Cerebellar cortex (tissue), 1 donor: Measurements from ENCODE around the gene FNIP1.
"Not testable (repeated sequence)": the region's sequence is repeated elsewhere in the genome, so short reads cannot be mapped to it uniquely, and the experiment has no call there.

Experiments
- DNase-seq: peaks from one replicate; pipeline ENCODE4 v3.0.0-alpha.2; 2015; ENCODE audit warnings: low spot score

The FNIP1 gene

GRCh38 chr5:131749723-131750470 lies 46.9 kb downstream of the FNIP1 start:
- DNase-seq, result no peak

- no peak for DNase-seq
Measured at GRCh38 chr5:131749138-131749537, 47.7 kb downstream of the FNIP1 start.

GRCh38 chr5:131747180-131748105 lies 49.4 kb downstream of the FNIP1 start:
- DNase-seq, result no peak

- DNase-seq, result no peak
Measured at GRCh38 chr5:131746423-131746822, 50.4 kb downstream of the FNIP1 start.

- no peak for DNase-seq
Measured at GRCh38 chr5:131745703-131746102, 51.1 kb downstream of the FNIP1 start.

GRCh38 chr5:131745155-131745554 lies 51.7 kb downstream of the FNIP1 start:
- DNase-seq, result no peak

GRCh38 chr5:131740477-131740876 lies 56.3 kb downstream of the FNIP1 start:
- no peak for DNase-seq

GRCh38 chr5:131735393-131735792 lies 61.4 kb downstream of the FNIP1 start:
- no peak for DNase-seq

- not testable (repeated sequence) for DNase-seq
Measured at GRCh38 chr5:131734939-131735338, 61.9 kb downstream of the FNIP1 start.

- not testable (repeated sequence) for DNase-seq
Measured at GRCh38 chr5:131729292-131729691, 67.5 kb downstream of the FNIP1 start.

GRCh38 chr5:131724089-131724488 lies 72.7 kb downstream of the FNIP1 start:
- DNase-seq, result not testable (repeated sequence)

- DNase-seq, result peak; percentile 30
Measured at GRCh38 chr5:131720714-131721113, 76.1 kb downstream of the FNIP1 start.

GRCh38 chr5:131719564-131719963 lies 77.3 kb downstream of the FNIP1 start:
- no peak for DNase-seq

GRCh38 chr5:131718487-131719014 lies 78.3 kb downstream of the FNIP1 start:
- no peak for DNase-seq

GRCh38 chr5:131717164-131717563 lies 79.7 kb downstream of the FNIP1 start:
- DNase-seq, result not testable (repeated sequence)

GRCh38 chr5:131716650-131717049 lies 80.2 kb downstream of the FNIP1 start:
- no peak for DNase-seq

GRCh38 chr5:131710391-131710790 lies 86.4 kb downstream of the FNIP1 start:
- DNase-seq, result no peak

- no peak for DNase-seq
Measured at GRCh38 chr5:131709043-131709442, 87.8 kb downstream of the FNIP1 start.

- DNase-seq, result no peak
Measured at GRCh38 chr5:131706281-131706680, 90.5 kb downstream of the FNIP1 start.

GRCh38 chr5:131694926-131695325 lies 101.9 kb downstream of the FNIP1 start:
- no peak for DNase-seq

GRCh38 chr5:131693894-131694293 lies 102.9 kb downstream of the FNIP1 start:
- DNase-seq, result no peak

GRCh38 chr5:131685516-131686171 lies 111.2 kb downstream of the FNIP1 start:
- DNase-seq, result no peak
